H1 (cell line): ENCODE data around the gene DHRS4L2.
"Not testable (repeated sequence)": the region's sequence is repeated elsewhere in the genome, so short reads cannot be mapped to it uniquely, and the experiment has no call there.

ENCODE experiments used
- MAFK ChIP-seq: IDR thresholded peaks from 2 replicates; pipeline ENCODE4 v1.6.1; 2012; ENCODE audit warnings: low read depth, mild to moderate bottlenecking, improper control_type of control experiment, low read length
- POLR2AphosphoS5 ChIP-seq: IDR thresholded peaks from 2 replicates; pipeline ENCODE4 v1.6.1; 2011; ENCODE audit warnings: low read depth, low read length
- SIN3A ChIP-seq, 2 experiments: IDR thresholded peaks in 1 of 2; conservative IDR thresholded peaks in 1 of 2; 2 replicates each; pipeline ENCODE4 v1.6.1; 2011 to 2012; ENCODE audit warnings: low read length in 2 of 2, improper control_type of control experiment in 1 of 2, low read depth in 1 of 2, mild to moderate bottlenecking in 1 of 2
- TCF12 ChIP-seq: IDR thresholded peaks from 2 replicates; pipeline ENCODE4 v1.6.1; 2011; ENCODE audit warnings: low read depth, mild to moderate bottlenecking, low read length
- TF ChIP-seq, protein P1 (sequence below), 3 experiments: IDR thresholded peaks; 1 replicate in 2 of 3; 2 replicates in 1 of 3; pipeline versions ENCODE4 v1.5.1 to v1.6.1; 2011; ENCODE audit warnings: low read length in 3 of 3, mild to moderate bottlenecking in 3 of 3, inconsistent platforms in 2 of 3, low read depth in 1 of 3, moderate library complexity in 1 of 3; ENCODE audit not compliant: insufficient read depth in 1 of 3; ENCODE audit errors: control extremely low read depth in 1 of 3
- TF ChIP-seq, protein P2 (sequence below): IDR thresholded peaks from 2 replicates; pipeline ENCODE4 v1.6.1; 2011; ENCODE audit warnings: low read length, improper control_type of control experiment

DNA sequence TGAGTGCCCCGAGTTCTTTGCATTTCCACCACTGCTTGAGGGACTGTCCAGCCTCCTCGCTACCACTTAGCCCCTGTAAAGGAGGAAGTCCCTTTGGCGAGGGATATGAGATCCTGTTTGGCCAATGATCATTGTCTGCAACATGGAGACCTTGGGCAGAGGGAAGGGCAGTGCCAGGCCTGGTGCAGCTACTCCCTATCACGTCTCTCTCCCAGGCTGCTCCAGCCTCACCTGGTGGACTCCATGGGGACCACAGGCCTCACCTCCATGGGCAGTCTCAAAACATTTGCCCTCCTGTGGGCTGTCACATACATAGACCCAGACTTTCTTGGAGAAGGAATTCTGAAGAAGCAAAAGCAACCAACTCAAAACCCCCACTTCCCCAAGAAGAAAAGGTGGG lies 47.0 kb downstream of the DHRS4L2 start:
- not testable (repeated sequence) for TF ChIP-seq TCF12; MAFK; POLR2AphosphoS5; SIN3A (conservative IDR thresholded peaks at IDR 0.05 in 1 of 2, IDR thresholded peaks at IDR 0.05 in 1 of 2; ENCODE audit: low read depth in 1 of 2, low read length in 2 of 2)
- TF ChIP-seq, protein P1, sequence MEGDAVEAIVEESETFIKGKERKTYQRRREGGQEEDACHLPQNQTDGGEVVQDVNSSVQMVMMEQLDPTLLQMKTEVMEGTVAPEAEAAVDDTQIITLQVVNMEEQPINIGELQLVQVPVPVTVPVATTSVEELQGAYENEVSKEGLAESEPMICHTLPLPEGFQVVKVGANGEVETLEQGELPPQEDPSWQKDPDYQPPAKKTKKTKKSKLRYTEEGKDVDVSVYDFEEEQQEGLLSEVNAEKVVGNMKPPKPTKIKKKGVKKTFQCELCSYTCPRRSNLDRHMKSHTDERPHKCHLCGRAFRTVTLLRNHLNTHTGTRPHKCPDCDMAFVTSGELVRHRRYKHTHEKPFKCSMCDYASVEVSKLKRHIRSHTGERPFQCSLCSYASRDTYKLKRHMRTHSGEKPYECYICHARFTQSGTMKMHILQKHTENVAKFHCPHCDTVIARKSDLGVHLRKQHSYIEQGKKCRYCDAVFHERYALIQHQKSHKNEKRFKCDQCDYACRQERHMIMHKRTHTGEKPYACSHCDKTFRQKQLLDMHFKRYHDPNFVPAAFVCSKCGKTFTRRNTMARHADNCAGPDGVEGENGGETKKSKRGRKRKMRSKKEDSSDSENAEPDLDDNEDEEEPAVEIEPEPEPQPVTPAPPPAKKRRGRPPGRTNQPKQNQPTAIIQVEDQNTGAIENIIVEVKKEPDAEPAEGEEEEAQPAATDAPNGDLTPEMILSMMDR (IDR thresholded peaks at IDR 0.05; ENCODE audit: control extremely low read depth in 1 of 3, insufficient read depth in 1 of 3, low read depth in 1 of 3, low read length in 3 of 3): not testable (repeated sequence)
- TF ChIP-seq, protein P2, sequence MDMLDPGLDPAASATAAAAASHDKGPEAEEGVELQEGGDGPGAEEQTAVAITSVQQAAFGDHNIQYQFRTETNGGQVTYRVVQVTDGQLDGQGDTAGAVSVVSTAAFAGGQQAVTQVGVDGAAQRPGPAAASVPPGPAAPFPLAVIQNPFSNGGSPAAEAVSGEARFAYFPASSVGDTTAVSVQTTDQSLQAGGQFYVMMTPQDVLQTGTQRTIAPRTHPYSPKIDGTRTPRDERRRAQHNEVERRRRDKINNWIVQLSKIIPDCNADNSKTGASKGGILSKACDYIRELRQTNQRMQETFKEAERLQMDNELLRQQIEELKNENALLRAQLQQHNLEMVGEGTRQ: not testable (repeated sequence)
